Measurements from ENCODE around the gene PTPRD. TPM values are rescaled to one million over a fixed set of nuclear protein-coding genes. Genes with fewer than 3 reads are reported as not detected.

Gene PTPRD
- total RNA-seq, 1 experiment from 2014 or later, result 69.6 TPM

DNA sequence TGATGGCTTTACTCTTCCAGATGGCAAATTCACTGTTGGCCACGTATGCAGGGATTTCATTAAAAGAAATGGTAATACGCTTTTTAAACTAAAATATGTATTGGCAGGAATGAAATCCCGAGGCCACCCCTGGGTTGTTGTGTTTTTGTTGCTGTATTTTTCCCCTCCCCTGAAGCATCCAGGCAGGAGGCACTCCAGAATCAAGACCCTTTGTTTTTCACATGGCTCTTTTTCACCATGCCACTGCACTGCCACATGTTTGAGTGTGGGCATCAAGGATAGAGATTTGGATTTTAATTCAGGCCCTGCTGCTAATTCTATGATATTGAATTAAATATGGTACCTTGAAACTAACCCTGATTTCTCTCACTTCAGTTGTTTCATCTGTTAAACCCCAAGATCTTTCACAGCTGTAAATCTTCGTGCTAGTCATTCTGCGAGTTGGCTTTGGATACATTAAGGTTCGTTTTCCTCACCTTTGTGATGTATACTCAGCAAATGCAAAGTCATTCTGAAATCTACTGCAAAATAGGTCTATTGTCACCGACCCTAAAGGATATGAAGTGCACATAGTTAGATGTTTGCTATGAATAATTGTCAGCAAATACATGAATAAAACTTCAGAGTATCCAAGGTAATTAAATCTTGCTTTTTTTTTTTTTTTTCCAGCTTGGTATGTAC, 533.4 kb downstream of the PTPRD start:
- H3K27me3 Mint-ChIP-seq (ENCODE audit: low read depth), result no peaks in the 10 kb centered on the region

DNA sequence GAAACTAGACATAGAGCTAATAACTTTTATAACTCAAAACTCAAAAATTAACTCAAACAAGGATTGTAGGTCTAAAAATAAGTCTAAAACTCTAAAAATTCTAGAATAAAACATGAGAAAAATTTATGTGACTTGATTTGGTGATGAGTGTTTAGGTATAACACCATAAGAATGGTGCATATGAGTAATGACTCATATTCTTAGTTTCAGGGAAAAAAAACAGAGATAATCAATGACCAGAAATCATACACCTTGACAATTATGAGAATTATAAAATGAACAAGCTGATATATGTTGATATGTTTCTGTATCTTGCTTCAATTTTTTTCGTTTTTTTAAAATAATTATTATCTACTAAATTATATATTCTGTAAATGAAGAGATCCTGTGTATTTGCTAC, 541.2 kb downstream of the PTPRD start:
- CTCF ChIA-PET, result interaction anchor here (1.4 kb wide), 1 partner anchor 10 kb away, joined by 3 read pairs; no protein-coding TSS in a partner anchor
- TF ChIP-seq, protein P1, sequence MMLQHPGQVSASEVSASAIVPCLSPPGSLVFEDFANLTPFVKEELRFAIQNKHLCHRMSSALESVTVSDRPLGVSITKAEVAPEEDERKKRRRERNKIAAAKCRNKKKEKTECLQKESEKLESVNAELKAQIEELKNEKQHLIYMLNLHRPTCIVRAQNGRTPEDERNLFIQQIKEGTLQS (CRISPR knock-in tag; conservative IDR thresholded peaks at IDR 0.05), result no peak
- TF ChIP-seq ZNF423 (CRISPR knock-in tag; IDR thresholded peaks at IDR 0.05), result no peak
- TF ChIP-seq ESRRA (CRISPR knock-in tag; IDR thresholded peaks at IDR 0.05; ENCODE audit: borderline replicate concordance), result no peak
- TF ChIP-seq CDX4 (CRISPR knock-in tag; IDR thresholded peaks at IDR 0.05; ENCODE audit: borderline replicate concordance), result no peak
- no peak for TF ChIP-seq GABPB1 (CRISPR knock-in tag; IDR thresholded peaks at IDR 0.05)
- no peak for TF ChIP-seq FOXK1 (CRISPR knock-in tag; IDR thresholded peaks at IDR 0.05)
- H3K4me3 Mint-ChIP-seq, result no peak overlapping the region
- DNase-seq (ENCODE audit: low spot score), result no peak
- H3K27ac Mint-ChIP-seq, result no peak overlapping the region
- H3K9me3 Mint-ChIP-seq, result no peaks in the 10 kb centered on the region; the same call in 1 of the 2 replicates
- no peak for ATAC-seq
- POLR2A ChIA-PET, result no interaction called here
- H3K27me3 Mint-ChIP-seq (ENCODE audit: low read depth), result no peaks in the 10 kb centered on the region
- no peaks in the 10 kb centered on the region for H3K36me3 Mint-ChIP-seq
- no peaks in the 10 kb centered on the region for H3K4me1 Mint-ChIP-seq

More for the DNA sequence above, 533.4 kb downstream of the PTPRD start:
- DNase-seq (ENCODE audit: low spot score) (no peak), ATAC-seq (peak; percentile 66)
- Mint-ChIP-seq H3K36me3 (no peaks in the 10 kb centered on the region), H3K4me3 (no peak overlapping the region), H3K4me1 (peaks cover 20% of the 10 kb centered on the region), H3K27ac (peak overlapping the region; percentile 14; the same call in 1 of the 2 replicates), H3K9me3 (no peaks in the 10 kb centered on the region)
- CTCF ChIA-PET, result interaction anchor here (0.6 kb wide), 1 partner anchor 182 kb away, joined by 3 read pairs; no protein-coding TSS in a partner anchor
- POLR2A ChIA-PET, result no interaction called here
- TF ChIP-seq PRRX2 (CRISPR knock-in tag; IDR thresholded peaks at IDR 0.05) (no peak), NR1H2 (CRISPR knock-in tag; IDR thresholded peaks at IDR 0.05) (no peak), NFATC4 (CRISPR knock-in tag; IDR thresholded peaks at IDR 0.05) (no peak), GRHL2 (CRISPR knock-in tag; IDR thresholded peaks at IDR 0.05; ENCODE audit: insufficient replicate concordance, severe bottlenecking) (no peak), FOXP1 (CRISPR knock-in tag; IDR thresholded peaks at IDR 0.05; ENCODE audit: borderline replicate concordance) (no peak), MYBL2 (CRISPR knock-in tag; IDR thresholded peaks at IDR 0.05) (no peak), IRF2 (CRISPR knock-in tag; IDR thresholded peaks at IDR 0.05; ENCODE audit: borderline replicate concordance, low read depth) (no peak), CBFB (CRISPR knock-in tag; IDR thresholded peaks at IDR 0.05; ENCODE audit: low read depth) (no peak), SMAD4 (CRISPR knock-in tag; IDR thresholded peaks at IDR 0.05) (no peak), NR3C1 (CRISPR knock-in tag; conservative IDR thresholded peaks at IDR 0.05; ENCODE audit: low read depth) (no peak), EMX1 (CRISPR knock-in tag; IDR thresholded peaks at IDR 0.05) (no peak), ERG (CRISPR knock-in tag; IDR thresholded peaks at IDR 0.05) (no peak), ESRRA (CRISPR knock-in tag; IDR thresholded peaks at IDR 0.05; ENCODE audit: borderline replicate concordance) (no peak), HMGA2 (CRISPR knock-in tag; IDR thresholded peaks at IDR 0.05) (no peak), CREB1 (CRISPR knock-in tag; IDR thresholded peaks at IDR 0.05) (no peak), ZNF317 (CRISPR knock-in tag; IDR thresholded peaks at IDR 0.05; ENCODE audit: borderline replicate concordance, low read depth) (no peak), RORB (CRISPR knock-in tag; IDR thresholded peaks at IDR 0.05) (no peak), E2F5 (CRISPR knock-in tag; IDR thresholded peaks at IDR 0.05) (no peak), PRDM15 (CRISPR knock-in tag; IDR thresholded peaks at IDR 0.05) (no peak)
- TF ChIP-seq, protein P2, sequence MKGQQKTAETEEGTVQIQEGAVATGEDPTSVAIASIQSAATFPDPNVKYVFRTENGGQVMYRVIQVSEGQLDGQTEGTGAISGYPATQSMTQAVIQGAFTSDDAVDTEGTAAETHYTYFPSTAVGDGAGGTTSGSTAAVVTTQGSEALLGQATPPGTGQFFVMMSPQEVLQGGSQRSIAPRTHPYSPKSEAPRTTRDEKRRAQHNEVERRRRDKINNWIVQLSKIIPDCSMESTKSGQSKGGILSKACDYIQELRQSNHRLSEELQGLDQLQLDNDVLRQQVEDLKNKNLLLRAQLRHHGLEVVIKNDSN (CRISPR knock-in tag; IDR thresholded peaks at IDR 0.05), result no peak
